GM21717 (cell line): ENCODE measurements around the gene LBHD2.
"Not testable (repeated sequence)": the region's sequence is repeated elsewhere in the genome, so short reads cannot be mapped to it uniquely, and the experiment has no call there.

Experiments used
- ATAC-seq: cut with Tn5 transposase; IDR thresholded peaks from one replicate; pipeline ENCODE4 v1.9.1; 2021; ENCODE audit warnings: mild to moderate bottlenecking, moderate library complexity; ENCODE audit not compliant: unreplicated experiment

The LBHD2 gene

GRCh38 chr14:103102689-103103260 is 18.8 kb downstream of the LBHD2 start:
- no peak for ATAC-seq

GRCh38 chr14:103103461-103104388 is 19.7 kb downstream of the LBHD2 start:
- ATAC-seq, result no peak

DNA sequence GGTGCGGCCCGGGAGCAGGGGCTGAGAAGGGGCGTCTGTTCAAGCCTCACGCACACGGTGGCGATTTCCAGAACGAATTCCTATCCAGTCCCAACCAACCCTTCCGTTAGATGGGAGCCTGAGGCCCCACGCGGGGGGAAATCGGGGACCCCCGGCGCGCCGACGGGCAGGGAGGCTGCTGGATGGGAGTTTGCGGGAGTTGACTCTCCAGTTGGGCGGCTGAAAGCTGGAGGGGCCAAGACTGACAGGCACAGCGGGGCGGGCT is 20.3 kb downstream of the LBHD2 start:
- ATAC-seq, result no peak

GRCh38 chr14:103104654-103105452 is 20.8 kb downstream of the LBHD2 start:
- ATAC-seq, result no peak

DNA sequence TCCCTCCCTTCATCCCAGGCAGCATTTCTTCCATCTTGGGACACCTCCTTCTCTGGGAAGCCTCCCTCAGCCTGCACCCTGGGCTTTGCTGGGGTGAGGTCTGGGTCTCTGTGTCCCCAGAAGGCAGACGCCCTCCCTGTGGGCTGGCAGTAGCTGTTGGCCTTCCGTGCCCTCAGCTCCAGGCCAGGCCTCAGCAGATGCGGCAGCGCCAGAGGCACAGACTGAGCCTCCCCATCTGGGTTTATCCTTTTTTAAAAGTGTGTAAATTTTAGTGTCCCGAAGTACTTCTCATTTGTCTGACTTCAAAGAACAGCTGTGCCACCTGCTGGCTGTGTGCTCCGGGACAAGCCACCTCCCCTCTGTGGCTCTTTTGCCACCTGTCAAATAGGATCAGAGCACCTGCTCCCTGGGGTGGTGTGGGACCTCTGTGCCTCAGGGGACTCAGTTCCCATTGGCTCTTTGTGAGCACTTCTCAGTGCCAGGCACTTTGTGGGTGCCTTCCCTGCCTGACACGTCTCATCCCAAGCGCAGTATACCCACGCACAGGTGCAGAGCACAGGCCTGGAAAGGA is 21.7 kb downstream of the LBHD2 start:
- no peak for ATAC-seq

GRCh38 chr14:103107455-103107854 is 23.4 kb downstream of the LBHD2 start:
- ATAC-seq, result no peak

- ATAC-seq, result no peak
Observed at GRCh38 chr14:103107941-103108748, 24.1 kb downstream of the LBHD2 start.

DNA sequence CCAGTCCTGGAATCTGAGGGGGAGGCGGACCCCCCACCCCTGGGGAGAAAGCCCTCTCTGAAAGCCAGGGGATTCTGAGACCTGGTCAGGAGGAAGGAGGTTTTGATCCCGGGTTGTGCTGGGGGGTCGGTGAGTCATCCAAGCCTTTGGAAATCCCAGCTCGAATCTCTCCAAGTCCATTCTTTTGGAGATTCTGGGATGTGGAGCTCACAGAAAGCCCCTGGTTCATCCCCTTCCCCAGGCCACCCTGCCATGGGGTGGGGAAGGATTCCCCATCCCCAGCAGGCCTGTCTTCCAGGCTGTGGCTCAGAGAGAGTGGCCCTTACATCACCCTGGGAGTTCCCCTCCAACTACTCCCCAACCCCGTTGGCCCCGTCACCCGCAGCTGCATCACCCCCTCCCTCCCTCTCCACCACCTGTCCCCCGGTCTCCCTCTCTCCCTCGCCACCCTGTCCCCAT is 24.8 kb downstream of the LBHD2 start:
- peak; percentile 32 for ATAC-seq

DNA sequence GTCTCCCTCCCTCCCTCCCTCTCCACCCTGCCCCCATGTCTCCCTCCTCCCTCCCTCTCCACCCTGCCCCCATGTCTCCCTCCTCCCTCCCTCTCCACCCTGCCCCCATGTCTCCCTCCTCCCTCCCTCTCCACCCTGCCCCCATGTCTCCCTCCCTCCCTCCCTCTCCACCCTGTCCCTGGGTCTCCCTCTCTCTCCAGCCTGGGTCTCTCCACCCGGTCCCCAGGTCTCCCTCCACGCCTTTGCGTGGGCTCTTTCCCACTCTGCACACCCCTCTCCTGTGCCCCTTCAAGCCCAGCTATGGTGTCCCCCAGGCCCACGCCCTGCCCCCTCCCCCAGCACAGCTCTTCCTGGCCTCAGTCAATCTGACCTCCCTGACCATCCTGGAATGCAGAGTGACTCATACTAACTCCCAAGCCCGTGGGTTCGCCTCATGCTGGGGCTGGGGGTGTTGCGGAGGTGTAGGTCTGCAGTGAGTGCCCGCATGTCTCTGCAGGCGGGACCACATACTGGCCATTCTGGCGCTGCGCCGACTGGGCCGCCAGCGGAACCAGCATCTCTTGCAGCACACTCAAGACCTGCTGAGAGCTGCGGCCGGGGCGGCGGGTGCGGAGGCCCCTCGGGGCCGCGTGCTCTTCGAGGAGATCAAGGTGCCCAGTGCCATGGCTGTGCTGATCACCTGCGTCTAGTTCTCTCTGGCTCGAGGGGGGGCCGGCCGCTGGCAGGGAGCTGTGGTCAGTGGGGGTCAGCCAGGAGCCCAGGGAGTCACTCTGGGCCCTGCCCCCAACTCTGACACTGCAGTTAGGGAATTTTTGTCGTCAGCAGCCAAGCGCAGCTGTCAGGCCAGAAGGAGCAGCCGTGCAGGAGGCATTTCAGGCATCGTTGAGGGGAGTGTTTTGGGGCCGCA is 25.8 kb downstream of the LBHD2 start:
- no peak for ATAC-seq

DNA sequence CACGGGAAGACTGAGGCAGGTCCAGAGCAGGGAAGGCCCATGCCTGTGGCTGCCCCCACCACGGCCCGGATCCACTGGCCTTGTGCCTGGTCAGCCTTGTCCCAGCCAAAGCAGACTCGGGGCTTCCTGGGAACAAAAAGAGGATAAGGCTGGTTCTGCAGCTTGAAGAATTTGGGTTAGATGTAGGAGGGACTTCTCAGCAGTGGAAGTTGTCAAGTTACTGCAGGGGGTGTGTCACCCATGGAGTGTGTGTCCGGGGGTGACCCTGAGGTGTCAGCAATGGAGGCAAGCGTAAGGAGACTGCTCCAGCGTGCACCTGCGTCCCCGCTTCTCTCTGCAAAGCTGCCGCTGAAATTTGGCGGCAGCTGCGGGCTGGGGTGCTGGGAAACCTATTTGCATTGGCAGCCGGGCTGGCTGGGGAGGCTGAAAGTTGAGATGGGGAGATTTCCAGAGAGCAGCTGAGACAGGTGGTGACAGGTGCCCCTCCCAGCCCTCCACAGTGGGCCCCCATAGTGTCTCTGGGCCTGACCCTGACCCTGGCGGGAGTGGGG is 26.7 kb downstream of the LBHD2 start:
- no peak for ATAC-seq

- no peak for ATAC-seq
Observed at GRCh38 chr14:103111232-103111868, 27.3 kb downstream of the LBHD2 start.

DNA sequence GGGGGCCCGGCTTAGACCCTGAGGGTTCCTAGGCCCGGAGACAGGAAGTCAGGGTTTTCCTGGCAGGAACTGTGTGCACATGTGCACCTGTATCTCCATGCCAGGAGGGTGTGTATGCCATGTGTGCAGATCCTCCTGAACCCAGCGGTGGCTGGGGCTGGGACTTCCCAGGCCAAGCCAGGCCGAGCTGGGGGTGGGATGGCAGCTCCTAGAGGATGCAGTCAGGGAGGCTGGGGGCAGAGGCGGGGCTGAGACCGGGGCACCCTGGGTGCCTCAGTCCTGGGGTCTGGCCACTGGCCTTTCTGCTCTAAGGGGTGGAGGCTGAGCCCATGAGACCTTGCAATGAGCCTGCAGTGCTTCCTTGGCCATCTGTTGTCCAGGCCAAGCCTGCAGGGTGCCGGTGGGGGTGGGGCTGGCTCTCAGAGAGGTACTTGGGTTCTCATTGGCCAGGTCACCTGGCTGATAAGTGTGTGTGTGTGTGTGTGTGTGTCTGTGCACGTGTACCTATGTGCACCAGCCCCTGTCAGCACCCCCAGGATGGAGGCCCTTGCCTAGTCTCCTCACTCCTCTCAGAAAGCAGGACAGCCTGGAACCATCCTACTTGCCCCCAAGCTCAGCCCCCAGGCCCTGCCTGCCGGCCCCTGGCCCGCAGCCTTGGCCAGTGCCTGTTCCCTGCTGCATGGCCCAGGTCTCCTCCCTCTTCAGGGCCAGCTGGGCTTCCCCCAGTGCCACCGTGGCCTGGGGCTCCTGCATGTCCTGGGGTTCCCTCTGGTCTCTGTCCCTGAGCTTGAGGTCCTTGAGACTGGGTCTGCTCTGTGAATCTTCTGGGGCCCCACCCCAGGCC is 28.6 kb downstream of the LBHD2 start:
- ATAC-seq, result no peak

DNA sequence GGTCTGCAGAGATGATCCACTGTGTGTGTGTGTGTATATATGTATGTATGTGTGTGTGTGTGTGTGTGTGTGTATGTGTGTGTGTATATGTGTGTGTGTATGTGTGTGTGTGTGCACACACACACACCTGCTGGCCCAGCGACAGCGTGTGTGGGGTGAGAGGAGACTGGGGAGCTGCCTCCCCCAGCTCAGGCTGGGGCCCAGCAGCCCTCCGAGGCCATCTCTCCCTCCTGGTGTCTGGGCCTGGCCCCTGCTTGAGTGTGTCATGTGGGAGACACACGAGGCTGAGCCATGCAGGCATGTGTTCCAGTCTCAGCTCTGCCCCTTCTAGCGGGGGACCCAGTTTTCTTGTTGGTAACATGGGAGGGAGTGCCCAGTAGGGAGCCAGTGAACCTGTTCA is 29.3 kb downstream of the LBHD2 start:
- no peak for ATAC-seq

- ATAC-seq, result no peak
Observed at GRCh38 chr14:103113774-103114173, 29.8 kb downstream of the LBHD2 start.

DNA sequence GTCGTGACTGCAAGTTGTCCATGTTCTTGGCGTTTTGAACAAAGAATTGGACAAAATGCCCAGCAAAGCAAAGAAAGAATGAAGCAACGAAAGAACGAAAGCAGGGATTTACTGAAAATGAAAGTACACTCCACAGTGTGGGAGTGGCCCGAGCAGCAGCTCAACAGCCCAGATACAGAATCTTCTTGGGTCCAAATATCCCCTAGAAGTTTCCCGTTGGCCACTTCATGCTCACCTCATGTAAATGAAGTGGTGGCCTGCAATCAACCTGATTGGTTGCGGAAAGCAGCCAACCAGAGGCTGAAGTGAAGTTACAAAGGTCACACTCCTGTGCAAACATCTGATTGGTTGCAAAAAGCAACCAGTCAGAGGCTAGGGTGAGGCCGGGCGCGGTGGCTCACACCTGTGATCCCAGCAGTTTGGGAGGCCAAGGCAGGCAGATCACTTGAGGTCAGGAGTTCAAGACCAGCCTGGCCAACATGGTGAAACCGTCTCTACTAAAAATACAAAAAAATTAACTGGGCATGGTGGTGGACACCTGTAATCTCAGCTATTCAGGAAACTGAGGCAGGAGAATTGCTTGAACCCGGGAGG is 31.2 kb downstream of the LBHD2 start:
- not testable (repeated sequence) for ATAC-seq

- no peak for ATAC-seq
Observed at GRCh38 chr14:103115845-103116572, 32.0 kb downstream of the LBHD2 start.

DNA sequence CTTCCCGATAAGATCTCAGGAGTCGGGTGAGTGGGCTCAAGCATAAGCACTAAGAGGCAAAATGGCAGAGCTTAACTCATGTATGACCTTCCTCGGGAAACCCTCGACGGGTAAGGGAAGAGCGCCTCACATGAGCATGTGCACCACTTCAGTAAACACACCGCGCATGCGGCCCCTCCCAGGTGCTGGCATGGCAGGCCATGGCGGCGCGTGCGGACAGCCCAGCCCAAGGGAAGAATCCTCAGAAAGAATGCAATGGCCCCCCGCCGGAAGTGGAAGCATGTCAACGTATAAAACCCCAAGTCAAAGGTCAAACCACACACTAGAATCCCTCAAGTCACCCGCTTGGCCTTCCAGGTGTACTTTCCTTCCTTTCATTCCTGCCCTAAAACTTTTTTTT is 32.6 kb downstream of the LBHD2 start:
- no peak for ATAC-seq
